ENCODE measurements around the gene RALY.
A peak's percentile ranks its signal among the peaks of the same experiment; 100 is the strongest.

The RALY gene

DNA sequence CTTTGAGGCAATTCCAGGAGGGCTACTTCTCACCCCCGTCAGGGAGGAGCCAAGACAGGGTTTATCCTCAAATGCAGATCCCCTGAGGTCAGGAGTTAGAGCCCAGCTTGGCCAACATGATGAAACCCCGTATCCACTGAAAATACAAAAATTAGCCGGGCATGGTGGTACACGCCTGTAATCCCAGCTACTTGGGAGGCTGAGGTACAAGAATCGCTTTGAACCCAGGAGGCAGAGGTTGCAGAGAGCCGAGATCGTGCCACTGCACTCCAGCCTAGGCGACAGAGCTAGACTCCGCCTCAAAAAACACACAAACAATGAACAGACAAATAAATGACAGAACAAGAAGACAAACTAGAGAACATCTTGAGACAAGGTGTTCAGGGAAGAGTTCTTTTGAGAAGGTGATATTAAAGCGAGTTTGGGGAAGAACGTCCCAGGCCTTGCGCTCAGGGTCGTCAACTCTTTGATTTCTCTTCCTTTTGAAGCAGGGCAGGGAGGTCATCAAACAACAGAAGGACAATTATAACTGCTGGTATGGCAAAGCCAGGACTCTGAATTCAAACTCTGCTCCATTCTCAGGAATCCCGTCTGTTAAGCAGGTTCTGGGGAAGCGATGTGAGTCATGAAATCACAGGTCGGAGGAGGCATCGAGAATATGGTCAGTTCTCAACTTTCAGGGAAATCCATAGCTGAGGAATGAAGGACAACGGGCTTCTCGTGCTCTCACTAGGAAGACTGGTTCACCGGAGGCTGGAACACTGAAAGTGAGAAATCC lies 1.4 kb upstream of the RALY start:
- H3K4me3 ChIP-seq (ENCODE audit: low read length): peak overlapping the region; percentile 90
- H4K20me1 ChIP-seq (ENCODE audit: control insufficient read depth, insufficient read depth, low read depth, low read length): peaks cover 27% of the 10 kb centered on the region
- peaks cover 31% of the 10 kb centered on the region for H3K4me1 ChIP-seq (ENCODE audit: control insufficient read depth, low read length)
- TF ChIP-seq, protein P1, sequence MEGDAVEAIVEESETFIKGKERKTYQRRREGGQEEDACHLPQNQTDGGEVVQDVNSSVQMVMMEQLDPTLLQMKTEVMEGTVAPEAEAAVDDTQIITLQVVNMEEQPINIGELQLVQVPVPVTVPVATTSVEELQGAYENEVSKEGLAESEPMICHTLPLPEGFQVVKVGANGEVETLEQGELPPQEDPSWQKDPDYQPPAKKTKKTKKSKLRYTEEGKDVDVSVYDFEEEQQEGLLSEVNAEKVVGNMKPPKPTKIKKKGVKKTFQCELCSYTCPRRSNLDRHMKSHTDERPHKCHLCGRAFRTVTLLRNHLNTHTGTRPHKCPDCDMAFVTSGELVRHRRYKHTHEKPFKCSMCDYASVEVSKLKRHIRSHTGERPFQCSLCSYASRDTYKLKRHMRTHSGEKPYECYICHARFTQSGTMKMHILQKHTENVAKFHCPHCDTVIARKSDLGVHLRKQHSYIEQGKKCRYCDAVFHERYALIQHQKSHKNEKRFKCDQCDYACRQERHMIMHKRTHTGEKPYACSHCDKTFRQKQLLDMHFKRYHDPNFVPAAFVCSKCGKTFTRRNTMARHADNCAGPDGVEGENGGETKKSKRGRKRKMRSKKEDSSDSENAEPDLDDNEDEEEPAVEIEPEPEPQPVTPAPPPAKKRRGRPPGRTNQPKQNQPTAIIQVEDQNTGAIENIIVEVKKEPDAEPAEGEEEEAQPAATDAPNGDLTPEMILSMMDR (IDR thresholded peaks at IDR 0.05; ENCODE audit: low read depth, low read length, poor library complexity, severe bottlenecking): no peak
- TF ChIP-seq EZH2phosphoT487 (IDR thresholded peaks at IDR 0.05; ENCODE audit: borderline replicate concordance, low read length): no peak
- H3K27me3 ChIP-seq (ENCODE audit: control insufficient read depth, low read length): no peaks in the 10 kb centered on the region
- H3F3A ChIP-seq (ENCODE audit: control insufficient read depth, insufficient read depth): no peaks in the 10 kb centered on the region
- peak overlapping the region; percentile 82 for H3K4me2 ChIP-seq (ENCODE audit: low read length)
- peaks cover 32% of the 10 kb centered on the region for H3K36me3 ChIP-seq (ENCODE audit: control insufficient read depth, low read length)
- peaks cover 52% of the 10 kb centered on the region for H3K79me2 ChIP-seq (ENCODE audit: control insufficient read depth, low read length)
- no peaks in the 10 kb centered on the region for H3K9me2 ChIP-seq (replicated peaks; ENCODE audit: control insufficient read depth, low read length)
- peak overlapping the region; percentile 31 for H3K27ac ChIP-seq (ENCODE audit: low read depth, low read length)
- no peaks in the 10 kb centered on the region for H3K9me3 ChIP-seq (ENCODE audit: control insufficient read depth, insufficient read depth, low read length)

DNA sequence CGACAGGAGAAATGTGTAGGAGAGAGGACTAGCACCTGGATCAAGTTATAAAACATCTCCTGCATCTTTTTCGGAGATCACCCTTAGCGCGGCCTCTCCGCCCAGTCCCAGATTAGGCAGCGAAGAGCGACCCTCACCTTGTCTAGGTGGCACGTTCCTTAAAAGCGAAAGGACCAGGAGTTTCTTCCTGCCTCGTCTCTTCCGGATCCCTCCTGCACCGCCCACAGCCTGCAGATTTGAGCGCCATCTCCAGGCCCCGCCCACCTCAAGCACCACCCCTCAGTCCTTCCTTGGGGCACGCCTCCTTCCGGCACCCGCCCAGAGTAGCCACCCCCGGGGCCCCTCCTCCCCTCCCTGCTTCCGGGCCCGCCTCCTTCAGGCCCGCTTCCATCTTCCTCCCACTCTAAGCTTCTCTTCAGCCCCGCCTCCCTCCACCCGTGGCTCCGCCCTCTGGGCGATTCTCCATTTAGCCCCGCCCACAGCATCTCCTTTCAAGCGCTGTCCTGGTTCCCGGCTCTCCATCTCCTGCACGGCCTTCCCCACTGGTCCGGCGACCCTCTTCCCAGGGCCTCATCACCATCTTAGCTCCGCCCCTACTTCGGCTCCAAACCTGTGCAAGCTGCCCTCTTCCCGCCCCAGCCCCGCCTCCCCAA lies 662 bp upstream of the RALY start:
- H3K9me3 ChIP-seq (ENCODE audit: control insufficient read depth, insufficient read depth, low read length): no peaks in the 10 kb centered on the region
- peak overlapping the region; percentile 99 for H3K4me2 ChIP-seq (ENCODE audit: low read length)
- peaks cover 34% of the 10 kb centered on the region for H4K20me1 ChIP-seq (ENCODE audit: control insufficient read depth, insufficient read depth, low read depth, low read length)
- TF ChIP-seq, protein P1 (IDR thresholded peaks at IDR 0.05; ENCODE audit: low read depth, low read length, poor library complexity, severe bottlenecking): no peak
- no peak for TF ChIP-seq EZH2phosphoT487 (IDR thresholded peaks at IDR 0.05; ENCODE audit: borderline replicate concordance, low read length)
- no peaks in the 10 kb centered on the region for H3K27me3 ChIP-seq (ENCODE audit: control insufficient read depth, low read length)
- peak overlapping the region; percentile 84 for H3K27ac ChIP-seq (ENCODE audit: low read depth, low read length)
- H3F3A ChIP-seq (ENCODE audit: control insufficient read depth, insufficient read depth): no peaks in the 10 kb centered on the region
- H3K4me3 ChIP-seq (ENCODE audit: low read length): peak overlapping the region; percentile 90
- peaks cover 31% of the 10 kb centered on the region for H3K4me1 ChIP-seq (ENCODE audit: control insufficient read depth, low read length)
- H3K36me3 ChIP-seq (ENCODE audit: control insufficient read depth, low read length): peaks cover 32% of the 10 kb centered on the region
- peaks cover 59% of the 10 kb centered on the region for H3K79me2 ChIP-seq (ENCODE audit: control insufficient read depth, low read length)
- H3K9me2 ChIP-seq (replicated peaks; ENCODE audit: control insufficient read depth, low read length): no peaks in the 10 kb centered on the region

GRCh38 chr20:33994222-33994913 lies 657 bp downstream of the RALY start:
- TF ChIP-seq, protein P1 (IDR thresholded peaks at IDR 0.05; ENCODE audit: low read depth, low read length, poor library complexity, severe bottlenecking): no peak
- no peak for TF ChIP-seq EZH2phosphoT487 (IDR thresholded peaks at IDR 0.05; ENCODE audit: borderline replicate concordance, low read length)
- no peaks in the 10 kb centered on the region for H3K9me2 ChIP-seq (replicated peaks; ENCODE audit: control insufficient read depth, low read length)
- H3K4me1 ChIP-seq (ENCODE audit: control insufficient read depth, low read length): peaks cover 31% of the 10 kb centered on the region
- no peaks in the 10 kb centered on the region for H3F3A ChIP-seq (ENCODE audit: control insufficient read depth, insufficient read depth)
- peaks cover 72% of the 10 kb centered on the region for H3K79me2 ChIP-seq (ENCODE audit: control insufficient read depth, low read length)
- peak overlapping the region; percentile 90 for H3K4me3 ChIP-seq (ENCODE audit: low read length)
- no peaks in the 10 kb centered on the region for H3K27me3 ChIP-seq (ENCODE audit: control insufficient read depth, low read length)
- H3K9me3 ChIP-seq (ENCODE audit: control insufficient read depth, insufficient read depth, low read length): no peaks in the 10 kb centered on the region
- peak overlapping the region; percentile 84 for H3K27ac ChIP-seq (ENCODE audit: low read depth, low read length)
- peaks cover 32% of the 10 kb centered on the region for H3K36me3 ChIP-seq (ENCODE audit: control insufficient read depth, low read length)
- peak overlapping the region; percentile 99 for H3K4me2 ChIP-seq (ENCODE audit: low read length)
- H4K20me1 ChIP-seq (ENCODE audit: control insufficient read depth, insufficient read depth, low read depth, low read length): peaks cover 38% of the 10 kb centered on the region

All from DOHH2 (cell line).